IPS DF 4.7 (cell line): ENCODE results near the gene CDHR2.
"Not testable (repeated sequence)": the region's sequence is repeated elsewhere in the genome, so short reads cannot be mapped to it uniquely, and the experiment has no call there.

Experiments used
- DNase-seq: peaks from one replicate; pipeline ENCODE4 v3.0.0-alpha.2; 2013; ENCODE audit warnings: low spot score; ENCODE audit errors: extremely low read depth

The CDHR2 gene

GRCh38 chr5:176540476-176540899 is 8.7 kb upstream of the CDHR2 start:
- DNase-seq: no peak

DNA sequence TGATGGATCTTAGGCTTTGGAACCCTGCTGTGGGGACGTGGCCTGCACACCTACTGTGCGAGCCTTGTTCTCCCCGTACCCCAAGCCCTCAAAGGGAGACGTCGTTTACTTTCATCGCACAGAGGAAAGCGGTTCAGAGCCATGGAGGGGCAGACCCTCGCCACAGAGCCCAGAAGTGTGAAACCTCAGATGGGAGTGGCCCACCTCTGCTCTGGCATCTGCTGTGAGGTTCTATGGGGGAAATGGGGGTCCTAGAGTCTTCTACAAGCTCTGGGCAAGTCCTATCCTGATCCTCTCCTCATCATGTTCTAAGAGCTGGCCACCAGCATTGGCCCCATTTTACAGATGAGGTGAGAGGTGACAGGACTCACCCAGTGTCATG is 8.2 kb upstream of the CDHR2 start:
- DNase-seq: no peak

- no peak for DNase-seq
Observed at GRCh38 chr5:176541338-176542134, 7.6 kb upstream of the CDHR2 start.

DNA sequence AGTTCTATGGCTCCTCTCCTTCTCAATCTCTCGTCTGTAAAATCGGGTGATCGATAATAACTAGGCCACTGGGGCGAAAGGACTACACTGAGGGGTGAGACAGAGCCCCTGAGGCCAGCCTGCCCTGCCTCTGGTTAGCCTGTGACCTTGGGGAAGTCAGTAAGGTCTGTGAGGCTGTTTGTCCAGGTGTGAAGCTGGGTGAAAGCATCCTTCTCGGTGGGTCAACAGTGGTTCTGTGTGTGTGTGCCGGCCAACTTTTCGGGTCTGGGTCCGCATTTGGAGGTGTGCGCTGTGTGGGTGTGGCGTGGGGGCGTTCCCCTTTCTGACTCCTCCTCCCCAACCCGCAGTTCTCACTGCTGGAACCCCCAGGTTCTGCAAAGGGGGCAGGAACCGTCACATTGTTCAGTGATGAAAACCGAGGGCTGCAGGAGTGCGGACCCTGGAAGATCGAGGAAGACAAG is 7.0 kb upstream of the CDHR2 start:
- no peak for DNase-seq

DNA sequence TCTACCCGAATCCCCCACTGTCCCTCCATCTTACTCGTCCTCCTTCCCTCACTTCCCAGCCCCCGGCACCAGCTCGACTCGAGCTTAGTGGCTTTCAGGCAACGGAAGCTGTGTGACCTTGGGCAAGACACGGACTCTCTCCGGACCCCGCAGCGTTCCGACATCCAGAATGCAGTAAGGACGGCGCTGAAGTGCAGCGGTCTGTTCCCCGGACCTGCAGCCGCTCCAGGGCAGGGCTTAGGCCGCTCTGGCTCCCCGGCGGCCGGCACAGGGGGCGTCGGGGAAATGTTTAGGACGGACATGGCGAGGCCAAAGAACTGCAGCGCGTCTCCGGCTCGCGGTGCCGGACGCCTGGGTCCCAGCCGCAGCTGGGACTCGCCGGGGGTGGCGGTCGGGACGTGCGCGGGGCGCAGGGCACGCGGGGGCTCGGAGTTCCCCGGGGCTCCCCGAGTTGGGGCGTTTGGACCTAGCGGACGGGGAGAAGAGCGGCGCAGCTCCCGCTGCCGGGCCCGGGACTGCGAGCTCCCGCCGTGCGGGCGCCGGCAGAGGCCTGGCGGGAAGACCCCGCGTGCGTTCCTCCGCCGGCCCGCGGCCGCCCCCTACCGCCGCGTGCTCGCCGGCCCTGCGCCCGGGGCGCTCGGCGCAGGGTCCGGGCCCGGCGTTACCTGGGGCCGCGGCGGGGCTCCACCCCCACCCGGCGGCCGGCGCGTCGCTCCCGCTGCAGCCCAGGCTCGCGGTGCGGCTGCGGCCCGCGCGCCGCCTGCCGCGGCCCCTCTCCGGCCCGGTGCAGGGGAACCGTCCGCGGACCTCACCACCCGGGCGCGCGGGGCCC is 6.3 kb upstream of the CDHR2 start:
- no peak for DNase-seq

DNA sequence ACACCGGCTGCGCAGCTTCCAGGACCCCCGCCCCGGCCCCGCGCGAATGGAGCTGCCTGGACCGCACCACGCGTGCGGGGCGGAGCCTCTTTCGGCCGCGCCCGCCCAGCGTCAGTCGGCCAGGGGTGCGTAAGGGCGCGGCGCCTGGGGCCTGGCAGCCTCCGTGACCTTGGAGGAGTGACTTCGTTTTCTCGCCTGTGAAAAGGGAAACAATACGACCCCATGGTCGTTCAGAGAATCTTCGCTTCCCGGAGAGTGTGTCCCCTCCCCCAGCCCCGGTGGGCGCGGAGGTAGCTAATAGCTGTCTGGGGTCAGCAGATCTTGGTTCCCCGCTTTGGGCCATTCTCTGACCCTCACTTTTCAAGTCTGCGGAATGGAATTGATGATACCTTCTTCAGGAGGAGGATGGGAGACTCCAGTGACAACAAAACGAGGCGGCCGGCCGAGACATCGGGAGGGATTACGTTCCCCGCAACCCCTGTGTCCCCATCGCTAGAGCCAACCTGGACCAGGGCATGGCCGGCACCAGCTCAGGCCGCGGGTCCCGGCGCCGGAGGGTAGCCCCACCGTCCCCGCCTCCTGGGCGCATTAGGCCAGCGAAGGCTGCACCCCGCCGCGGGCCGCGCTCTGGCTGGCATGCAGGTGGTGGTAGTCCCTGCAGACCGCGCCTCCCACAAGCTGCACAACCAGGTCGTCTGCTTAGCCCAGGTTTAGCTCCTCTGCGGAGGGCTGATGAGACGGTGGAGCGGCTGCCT is 5.5 kb upstream of the CDHR2 start:
- no peak for DNase-seq

- DNase-seq: no peak
Observed at GRCh38 chr5:176545388-176545736, 3.8 kb upstream of the CDHR2 start.

DNA sequence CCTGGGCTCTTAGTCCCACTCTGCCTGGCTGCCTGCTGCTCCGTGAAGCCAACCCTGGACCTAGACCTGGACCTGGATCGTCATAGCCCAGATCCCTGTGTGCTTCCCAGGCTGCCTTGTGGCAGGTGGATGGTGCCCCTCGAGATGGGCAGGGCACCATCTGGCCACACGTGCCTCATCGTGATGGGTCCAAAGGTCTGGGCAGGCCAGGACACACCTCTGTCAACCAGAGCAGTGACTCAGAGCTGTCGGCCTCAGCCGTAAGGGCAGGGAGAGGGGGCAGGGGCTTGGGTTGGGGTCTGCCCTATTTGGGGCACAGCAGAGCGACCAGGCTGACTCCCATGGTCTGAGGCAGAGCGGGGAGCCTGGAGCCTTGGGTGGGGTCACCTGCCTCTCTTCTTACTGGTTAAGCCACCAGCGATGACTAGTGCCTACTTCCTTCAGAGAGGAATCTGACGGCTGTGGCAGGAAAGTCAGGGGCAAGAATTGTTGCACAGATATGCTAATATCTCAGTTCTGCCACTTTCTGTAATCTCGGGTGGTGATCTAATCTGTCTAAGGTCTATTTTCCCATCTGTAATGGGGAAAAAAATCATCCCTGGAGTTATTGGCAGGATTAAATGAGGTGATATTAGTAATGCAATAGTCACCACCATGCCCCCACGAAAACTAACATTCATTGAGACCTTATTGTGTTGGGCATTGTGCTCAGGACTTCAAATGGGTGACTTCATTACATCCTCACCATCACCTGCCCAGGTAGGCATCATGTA is 3.2 kb upstream of the CDHR2 start:
- DNase-seq: no peak

DNA sequence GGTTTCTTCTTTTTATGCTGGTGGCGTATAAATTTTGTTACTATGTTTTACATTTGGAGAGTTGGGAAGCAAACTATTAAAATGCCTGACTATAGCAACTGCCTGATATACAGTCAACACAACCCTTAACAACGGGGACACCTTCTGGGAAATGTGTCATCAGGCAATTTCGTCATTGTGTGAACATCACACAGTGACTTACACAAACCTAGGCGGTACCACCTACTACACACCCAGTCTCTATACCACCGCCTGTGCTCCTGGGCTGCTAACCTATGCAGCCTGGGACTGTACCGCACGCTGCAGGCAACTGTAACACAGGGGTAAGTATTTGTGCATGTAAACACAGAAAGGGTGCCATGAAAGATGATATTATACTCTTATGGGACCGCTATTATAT is 1.3 kb upstream of the CDHR2 start:
- no peak for DNase-seq

DNA sequence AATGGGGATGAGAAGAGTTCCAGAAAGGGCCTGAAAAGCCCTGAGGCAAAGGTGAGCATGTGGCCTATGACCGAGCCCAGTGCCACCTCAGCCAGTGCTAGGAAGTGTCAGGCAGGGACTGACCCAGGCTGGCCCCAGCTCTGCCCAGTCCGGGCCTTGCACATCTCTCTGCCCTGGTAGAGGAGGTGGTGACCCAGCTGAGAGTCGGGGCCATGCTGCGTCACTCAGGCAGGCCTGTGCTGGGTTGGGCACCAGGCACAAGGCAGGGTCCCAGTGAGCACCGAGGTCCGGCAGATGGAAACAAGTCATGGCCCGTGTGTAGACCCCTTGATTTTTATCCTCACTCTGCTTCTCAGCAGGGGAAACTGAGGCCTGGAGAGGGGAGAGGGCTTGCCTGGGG is 729 bp downstream of the CDHR2 start:
- no peak for DNase-seq

GRCh38 chr5:176550275-176550831 is 1.2 kb downstream of the CDHR2 start:
- no peak for DNase-seq

DNA sequence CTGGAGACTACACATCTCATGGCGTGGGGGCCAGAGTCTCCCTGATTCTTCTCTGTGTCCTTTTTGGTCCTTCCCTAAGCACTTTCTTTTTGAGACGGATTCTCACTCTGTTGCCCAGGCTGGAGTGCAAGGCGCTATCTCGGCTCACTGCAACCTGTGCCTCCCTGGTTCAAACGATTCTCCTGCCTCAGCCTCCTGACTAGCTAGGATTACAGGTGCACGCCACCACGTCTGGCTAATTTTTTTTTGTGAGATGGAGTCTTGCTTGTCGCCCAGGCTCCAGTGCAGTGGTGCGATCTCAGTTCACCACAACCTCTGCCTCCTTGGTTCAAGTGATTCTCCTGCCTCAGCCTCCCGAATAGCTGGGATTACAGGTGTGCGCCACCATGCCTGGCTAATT is 1.8 kb downstream of the CDHR2 start:
- DNase-seq: not testable (repeated sequence)

DNA sequence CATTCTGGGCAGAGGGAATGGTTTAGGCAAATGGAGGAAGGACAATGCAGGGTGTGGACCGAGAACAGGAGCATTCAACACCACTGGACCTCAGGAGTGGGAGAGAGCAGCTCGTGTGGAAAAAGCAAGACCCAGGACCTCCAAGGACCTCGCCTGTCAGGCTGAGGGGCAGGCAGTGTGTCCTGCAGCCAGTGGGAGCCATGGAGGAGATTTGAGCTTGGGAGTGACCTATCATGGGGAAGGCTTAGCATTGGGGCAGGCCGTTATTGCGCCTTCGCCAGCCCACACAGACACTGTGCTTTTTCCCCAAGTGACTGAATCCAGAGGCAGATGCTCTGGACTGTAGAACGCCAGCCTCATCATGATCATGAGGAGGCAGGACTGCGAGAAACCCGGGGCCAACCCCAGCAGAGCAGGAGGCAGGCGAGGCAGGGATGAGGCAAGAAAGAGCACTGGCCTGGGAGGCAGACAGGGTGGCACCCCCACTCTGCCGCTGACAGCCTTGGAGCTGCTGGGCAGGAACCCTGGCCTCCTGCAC is 3.3 kb downstream of the CDHR2 start:
- no peak for DNase-seq

DNA sequence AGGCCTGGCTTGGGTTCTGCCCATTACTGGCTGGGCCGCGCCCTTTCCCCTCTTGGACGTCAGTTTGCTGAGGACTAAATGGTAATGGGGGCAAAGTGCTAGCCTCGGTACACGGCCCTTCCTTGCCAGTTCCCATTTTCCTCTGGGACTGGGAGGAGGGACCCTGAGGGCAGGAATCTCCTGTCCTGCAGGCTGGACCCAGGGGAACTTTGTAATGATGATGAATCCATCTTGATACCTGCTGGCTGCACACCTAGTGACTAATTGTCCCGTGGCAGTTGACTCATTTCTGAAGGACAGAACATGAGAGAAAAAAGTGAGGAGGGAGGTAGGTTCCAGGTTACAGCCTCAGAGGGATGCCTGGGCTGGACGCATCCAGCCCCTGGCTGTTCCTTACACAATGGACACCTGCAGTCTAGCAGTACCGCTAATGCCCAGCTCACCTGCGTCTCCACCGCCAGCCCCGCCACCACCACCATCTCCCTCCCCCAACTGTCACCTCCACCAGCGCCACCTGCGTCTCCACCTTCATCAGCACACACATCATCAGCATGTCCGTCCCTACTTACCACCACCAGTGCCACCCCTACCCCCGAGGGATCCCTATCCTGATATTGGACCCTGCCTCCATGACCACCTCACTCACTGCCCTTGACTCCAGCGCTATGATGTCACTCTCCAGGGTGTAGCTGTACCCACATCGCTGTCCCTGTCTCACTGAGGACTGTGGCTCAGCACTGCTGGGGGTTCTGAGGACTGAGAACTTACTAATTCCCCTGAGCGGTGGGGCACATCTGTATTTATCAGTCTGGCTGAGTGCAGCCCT is 4.3 kb downstream of the CDHR2 start:
- DNase-seq: no peak

DNA sequence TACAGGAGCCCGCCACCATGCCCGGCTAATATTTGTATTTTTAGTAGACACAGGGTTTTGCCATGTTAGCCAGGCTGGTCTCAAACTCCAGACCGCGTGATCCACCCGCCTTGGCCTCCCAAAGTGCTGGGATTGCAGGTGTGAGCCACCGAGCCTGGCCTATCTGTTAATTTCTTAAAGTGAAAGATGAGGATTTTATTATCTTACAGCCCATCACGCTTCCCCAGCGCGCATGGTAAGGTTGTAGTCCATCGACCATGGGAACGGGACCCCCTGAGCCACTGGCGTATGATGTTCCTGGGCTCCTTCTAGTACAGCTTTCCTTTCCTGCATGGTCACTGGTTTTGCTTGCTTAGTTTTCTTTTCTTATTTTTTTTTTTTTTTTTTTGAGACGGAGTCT is 8.7 kb downstream of the CDHR2 start:
- DNase-seq: no peak

DNA sequence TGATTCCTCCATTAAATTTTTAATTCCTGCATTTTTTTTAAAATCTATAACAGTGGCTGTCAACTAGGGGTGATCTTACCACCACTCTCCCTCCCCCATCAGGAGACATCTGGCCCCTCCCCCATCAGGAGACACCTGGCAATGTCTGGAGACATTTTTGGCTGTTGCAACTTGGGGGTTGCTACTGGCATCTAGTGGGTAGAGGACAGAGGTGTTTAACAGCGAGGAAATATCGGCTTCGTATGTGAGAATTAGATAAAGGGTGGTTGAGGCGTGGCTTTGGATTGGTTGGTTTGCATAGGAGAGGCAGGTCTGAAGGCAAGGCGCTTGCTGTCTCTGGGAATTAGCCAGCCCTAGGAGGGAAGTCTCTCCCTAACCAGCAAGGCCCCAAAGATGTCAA is 10.5 kb downstream of the CDHR2 start:
- no peak for DNase-seq

DNA sequence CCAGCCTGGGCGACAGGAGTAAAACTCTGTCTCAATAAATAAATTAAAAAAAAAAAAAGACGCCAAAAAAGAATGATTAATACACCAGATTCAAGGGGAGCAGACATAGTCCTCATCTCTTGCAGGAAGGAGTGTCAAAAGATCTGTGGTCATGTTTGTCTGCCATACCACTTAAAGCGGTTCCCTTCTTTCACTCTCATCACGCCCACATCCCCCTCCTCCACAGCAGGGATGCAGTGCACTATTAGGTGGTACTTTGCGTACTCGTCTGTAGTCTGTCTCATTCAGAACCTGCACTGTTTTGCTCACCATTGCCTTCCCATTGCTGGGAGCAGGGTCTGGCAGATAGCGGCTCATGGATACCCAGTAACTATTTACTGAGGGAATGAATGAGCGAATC is 11.2 kb downstream of the CDHR2 start:
- no peak for DNase-seq

GRCh38 chr5:176561259-176561658 is 12.1 kb downstream of the CDHR2 start:
- DNase-seq: no peak

- DNase-seq: no peak
Observed at GRCh38 chr5:176562189-176562588, 13.0 kb downstream of the CDHR2 start.

DNA sequence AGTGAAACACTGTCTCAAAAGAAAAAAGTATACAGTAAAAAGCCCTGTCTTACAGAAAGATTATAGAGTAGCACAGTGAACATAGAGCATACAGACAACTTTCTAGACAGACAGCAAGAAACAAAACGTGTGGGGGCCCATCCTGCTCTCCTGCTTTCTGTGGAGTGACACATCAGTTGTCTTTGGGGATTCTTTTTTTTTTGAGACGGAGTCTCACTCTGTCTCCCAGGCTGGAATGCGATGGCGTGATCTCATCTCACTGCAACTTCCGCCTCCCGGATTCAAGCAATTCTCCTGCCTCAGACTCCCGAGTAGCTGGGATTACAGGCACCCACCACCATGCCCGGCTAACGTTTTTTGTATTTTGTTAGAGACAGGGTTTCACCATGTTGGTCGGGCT is 14.9 kb downstream of the CDHR2 start:
- DNase-seq: no peak
